Suprapubic skin (tissue), 4 donors: Measurements from ENCODE around the gene SPEM3.

ENCODE experiments used
- CTCF ChIP-seq, 2 donors: fragments of 200-600 bp in 1 of 2; fragments of 450-650 bp in 1 of 2; sonication (generic) in 1 of 2; IDR thresholded peaks; one replicate each; pipeline ENCODE4 v1.5.1; 2016 to 2019; ENCODE audit warnings: antibody characterized with exemption in 2 of 2, mild to moderate bottlenecking in 1 of 2, moderate library complexity in 1 of 2
- EP300 ChIP-seq: sonication (generic); formaldehyde crosslinking; IDR thresholded peaks from one replicate; pipeline ENCODE4 v1.6.1; 2017; ENCODE audit warnings: antibody characterized with exemption
- POLR2A ChIP-seq, 2 donors: fragments of 450-650 bp; IDR thresholded peaks; one replicate each; pipeline ENCODE4 v1.6.1; 2017; ENCODE audit warnings: antibody characterized with exemption in 2 of 2, mild to moderate bottlenecking in 2 of 2, moderate library complexity in 2 of 2
- POLR2AphosphoS5 ChIP-seq, 3 donors: sonication (generic); formaldehyde crosslinking; IDR thresholded peaks; one replicate each; pipeline ENCODE4 v1.6.1; 2017; ENCODE audit warnings: antibody characterized with exemption in 3 of 3

GRCh38 chr17:7394452-7395191, 34.0 kb upstream of the SPEM3 start, which contains the start of gene PLSCR3:
- TF ChIP-seq POLR2A (IDR thresholded peaks at IDR 0.05): peak; percentile 25 to 65
- TF ChIP-seq CTCF (IDR thresholded peaks at IDR 0.05): no peak
- TF ChIP-seq EP300: no peak
- peak in 1 of 3 donors; percentile 22 for TF ChIP-seq POLR2AphosphoS5 (IDR thresholded peaks at IDR 0.05)
